ENCODE data around the gene CFAP97D2. TPM values are rescaled to one million over a fixed set of nuclear protein-coding genes. Genes with fewer than 3 reads are reported as not detected.
A peak's percentile ranks its signal among the peaks of the same experiment; 100 is the strongest.
"Not testable (repeated sequence)": the region's sequence is repeated elsewhere in the genome, so short reads cannot be mapped to it uniquely, and the experiment has no call there.

Gene CFAP97D2
- total RNA-seq: under 1 TPM in 1 of 2 experiments, not detected in 1; 0.17 TPM

DNA sequence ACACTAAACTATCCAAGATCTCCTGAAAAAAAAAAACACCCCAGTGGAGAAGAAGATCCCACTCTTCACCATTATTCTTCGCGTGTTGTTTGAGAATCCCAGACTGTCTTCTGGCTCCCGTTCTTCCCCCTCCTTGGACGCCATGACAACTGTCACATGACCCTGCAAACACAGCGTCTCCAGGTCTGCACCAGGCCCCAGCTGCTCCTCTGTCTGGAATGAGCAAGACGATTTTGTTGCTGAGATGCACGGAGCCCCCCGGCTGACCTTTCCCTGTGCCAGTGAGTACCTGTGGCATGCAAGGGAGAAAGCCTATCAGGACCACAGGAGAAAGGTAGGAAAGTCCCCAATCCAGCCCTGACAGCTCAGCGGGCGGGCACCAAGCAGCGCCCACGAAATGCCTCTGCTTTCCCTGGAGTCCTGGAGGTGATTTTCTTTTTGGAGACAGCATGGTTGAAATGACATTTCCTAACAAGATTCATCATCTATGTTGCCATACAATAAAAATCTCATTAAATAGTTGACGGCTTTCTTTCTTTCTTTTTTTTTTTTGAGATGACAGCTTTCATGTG is at the start of gene CFAP97D2:
TSS of gene CFAP97D2 (plus strand) at position 171 of the 572 bp plus-strand sequence. CDS start at position 245, 74 bp downstream.
- Mint-ChIP-seq H3K4me1 (ENCODE audit: low read depth) (peaks cover 31% of the 10 kb centered on the region), H3K27me3 (ENCODE audit: low read depth) (no peaks in the 10 kb centered on the region), H3K4me3 (no peak within 1 kb of the TSS), H3K36me3 (ENCODE audit: low read depth) (no peaks in the 10 kb centered on the region), H3K27ac (no peak within 1 kb of the TSS), H3K9me3 (peaks cover 2% of the 10 kb centered on the region)
- intact Hi-C loops (cut with micrococcal nuclease): no loop called here
- CTCF ChIA-PET: interaction anchor here (0.6 kb wide), 1 partner anchor 9 kb away, joined by 4 read pairs; no protein-coding TSS in a partner anchor
- DNase-seq: no peak

- CTCF ChIA-PET: interaction anchor here (0.7 to 2.6 kb wide), 4 partner anchors 11 to 64 kb away, joined by 3 to 10 read pairs (median 4); no protein-coding TSS in a partner anchor
- peak; percentile 81 for DNase-seq
These were observed 49.4 kb upstream of the CFAP97D2 start for GRCh38 chr13:114129649-114130062.

DNA sequence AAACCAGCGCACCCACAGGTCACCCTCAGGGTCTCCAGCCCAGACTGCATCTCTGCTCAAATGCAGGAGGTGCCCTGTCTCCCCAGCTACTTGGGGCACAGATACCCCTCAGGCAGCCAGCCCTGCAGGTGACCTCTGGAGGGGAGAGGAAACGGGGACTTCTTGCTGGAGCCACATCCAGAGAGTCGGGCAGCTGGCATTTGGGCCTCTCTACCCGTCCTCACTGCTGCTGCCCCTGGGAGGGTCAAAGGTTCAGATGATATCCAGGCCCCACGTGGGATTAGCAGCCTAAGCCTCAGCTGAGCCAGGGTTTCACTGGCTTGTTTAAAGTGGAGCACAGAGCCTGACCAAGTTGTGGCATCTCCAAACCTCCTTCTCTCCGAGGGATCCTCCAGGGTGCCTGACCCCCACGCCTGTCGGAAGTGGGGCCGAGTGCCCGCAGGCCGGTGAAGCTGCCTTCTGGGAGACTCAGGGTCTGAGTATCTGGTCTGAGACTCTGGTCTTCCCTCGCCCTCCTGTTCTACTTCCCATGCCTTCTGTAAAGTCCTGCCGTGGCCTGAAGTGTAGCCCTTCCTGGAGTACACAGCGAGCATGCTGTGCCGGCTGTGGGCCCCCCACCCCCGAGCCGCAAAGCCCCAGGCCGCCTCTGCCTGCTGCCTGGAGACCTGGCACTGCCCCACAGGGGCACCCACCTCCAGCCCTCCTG is 48.8 kb upstream of the CFAP97D2 start:
- DNase-seq: no peak
- peak overlapping the region; percentile 93 for H3K27ac Mint-ChIP-seq
- H3K9me3 Mint-ChIP-seq: peaks cover 5% of the 10 kb centered on the region
- no peaks in the 10 kb centered on the region for H3K27me3 Mint-ChIP-seq (ENCODE audit: low read depth)
- CTCF ChIA-PET: interaction anchor here (1.2 to 2.6 kb wide), 3 partner anchors 18 to 65 kb away, joined by 3 to 10 read pairs (median 4); no protein-coding TSS in a partner anchor
- H3K4me3 Mint-ChIP-seq: peak overlapping the region; percentile 97
- peaks cover 34% of the 10 kb centered on the region for H3K36me3 Mint-ChIP-seq (ENCODE audit: low read depth)
- H3K4me1 Mint-ChIP-seq (ENCODE audit: low read depth): peaks cover 47% of the 10 kb centered on the region
- intact Hi-C loops (cut with micrococcal nuclease): no loop called here

More at GRCh38 chr13:114129649-114130062, 49.4 kb upstream of the CFAP97D2 start:
- Mint-ChIP-seq H3K4me3 (peak overlapping the region; percentile 97), H3K4me1 (ENCODE audit: low read depth) (peaks cover 52% of the 10 kb centered on the region), H3K27me3 (ENCODE audit: low read depth) (no peaks in the 10 kb centered on the region), H3K36me3 (ENCODE audit: low read depth) (peaks cover 39% of the 10 kb centered on the region), H3K9me3 (peaks cover 7% of the 10 kb centered on the region), H3K27ac (peak overlapping the region; percentile 93)
- intact Hi-C loops (cut with micrococcal nuclease): loop anchor here (1.0 to 10.0 kb wide), 7 partner anchors 11 to 635 kb away; partner anchors contain the start of gene DCUN1D2

GRCh38 chr13:114130837-114131582 is 48.0 kb upstream of the CFAP97D2 start:
- peak; percentile 84 for DNase-seq
- Mint-ChIP-seq H3K9me3 (peaks cover 4% of the 10 kb centered on the region), H3K27me3 (ENCODE audit: low read depth) (no peaks in the 10 kb centered on the region), H3K36me3 (ENCODE audit: low read depth) (peaks cover 31% of the 10 kb centered on the region), H3K4me1 (ENCODE audit: low read depth) (peaks cover 44% of the 10 kb centered on the region), H3K4me3 (peak overlapping the region; percentile 97), H3K27ac (peak overlapping the region; percentile 93)
- CTCF ChIA-PET: interaction anchor here (1.2 to 2.6 kb wide), 3 partner anchors 9 to 34 kb away, joined by 3 to 10 read pairs (median 3); no protein-coding TSS in a partner anchor
- intact Hi-C loops (cut with micrococcal nuclease): no loop called here

GRCh38 chr13:114131583-114132418 is 47.3 kb upstream of the CFAP97D2 start:
- Mint-ChIP-seq H3K27ac (peak overlapping the region; percentile 93), H3K4me1 (ENCODE audit: low read depth) (peaks cover 36% of the 10 kb centered on the region), H3K36me3 (ENCODE audit: low read depth) (peaks cover 26% of the 10 kb centered on the region), H3K9me3 (no peaks in the 10 kb centered on the region), H3K27me3 (ENCODE audit: low read depth) (no peaks in the 10 kb centered on the region), H3K4me3 (peak overlapping the region; percentile 97)
- intact Hi-C loops (cut with micrococcal nuclease): no loop called here
- no peak for DNase-seq
- CTCF ChIA-PET: interaction anchor here (1.2 to 2.6 kb wide), 3 partner anchors 9 to 33 kb away, joined by 3 to 10 read pairs (median 3); no protein-coding TSS in a partner anchor

DNA sequence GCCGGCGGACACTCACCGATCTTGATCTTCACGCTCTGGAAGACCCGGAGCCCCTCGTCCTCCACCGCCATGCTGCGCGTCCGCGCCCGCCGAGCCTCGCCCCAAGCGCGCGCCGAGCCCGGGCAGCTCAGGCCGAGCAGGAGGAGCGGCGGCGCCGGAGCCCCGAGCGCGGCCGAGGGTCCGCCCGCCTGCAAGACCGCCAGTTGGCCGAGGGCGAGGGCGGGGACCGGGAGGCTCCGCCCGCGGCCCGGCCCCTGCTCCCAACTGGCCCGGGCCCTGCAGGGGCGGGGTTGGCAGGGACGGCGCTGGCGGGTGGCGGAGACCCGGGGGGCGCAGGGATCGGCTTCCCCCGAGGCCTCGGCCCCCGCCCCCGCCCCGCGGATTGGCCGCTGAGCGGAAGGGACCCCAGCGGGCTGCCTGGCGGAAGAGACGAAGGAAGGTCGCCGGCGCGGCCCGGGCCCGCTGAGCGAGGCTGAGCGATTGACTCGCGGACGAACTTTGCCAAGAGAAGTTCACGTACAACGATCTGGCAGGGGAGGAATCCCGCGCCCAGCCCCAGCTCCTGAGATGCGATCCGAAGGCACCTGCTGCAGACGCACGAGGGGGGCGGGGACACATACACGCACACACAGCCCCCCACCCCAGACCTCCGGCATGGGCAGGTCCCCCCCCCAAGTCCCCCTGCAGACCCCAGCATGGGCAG is 46.5 kb upstream of the CFAP97D2 start, which contains the start of gene RASA3:
TSS of gene RASA3 (minus strand) at position 205 of the 703 bp plus-strand sequence. CDS start at position 71, 134 bp downstream.
- peaks cover 29% of the 10 kb centered on the region for H3K4me1 Mint-ChIP-seq (ENCODE audit: low read depth)
- no peaks in the 10 kb centered on the region for H3K9me3 Mint-ChIP-seq
- peak within 1 kb of the TSS; percentile 93 for H3K27ac Mint-ChIP-seq
- CTCF ChIA-PET: interaction anchor here (0.6 to 1.5 kb wide), 2 partner anchors 8 to 11 kb away, joined by 3 read pairs; no protein-coding TSS in a partner anchor
- peak; percentile 55 for DNase-seq
- H3K4me3 Mint-ChIP-seq: peak within 1 kb of the TSS; percentile 97
- peaks cover 19% of the 10 kb centered on the region for H3K36me3 Mint-ChIP-seq (ENCODE audit: low read depth)
- intact Hi-C loops (cut with micrococcal nuclease): no loop called here
- H3K27me3 Mint-ChIP-seq (ENCODE audit: low read depth): no peaks in the 10 kb centered on the region

- H3K27ac Mint-ChIP-seq; CTCF ChIA-PET; H3K9me3 Mint-ChIP-seq; H3K27me3 Mint-ChIP-seq (ENCODE audit: low read depth); H3K4me3 Mint-ChIP-seq; DNase-seq; intact Hi-C loops (cut with micrococcal nuclease): not testable (repeated sequence)
- H3K4me1 Mint-ChIP-seq (ENCODE audit: low read depth): peaks cover 23% of the 10 kb centered on the region
- H3K36me3 Mint-ChIP-seq (ENCODE audit: low read depth): peaks cover 19% of the 10 kb centered on the region
These were observed 45.9 kb upstream of the CFAP97D2 start for GRCh38 chr13:114133126-114133525.

- Mint-ChIP-seq H3K27ac (peak overlapping the region; percentile 16), H3K36me3 (ENCODE audit: low read depth) (peaks cover 17% of the 10 kb centered on the region), H3K4me3 (peak overlapping the region; percentile 62), H3K4me1 (ENCODE audit: low read depth) (peaks cover 19% of the 10 kb centered on the region)
- CTCF ChIA-PET: interaction anchor here (2.3 kb wide), 1 partner anchor 92 kb away, joined by 5 read pairs; no protein-coding TSS in a partner anchor
- H3K27me3 Mint-ChIP-seq (ENCODE audit: low read depth); intact Hi-C loops (cut with micrococcal nuclease); DNase-seq; H3K9me3 Mint-ChIP-seq: not testable (repeated sequence)
These were observed 45.5 kb upstream of the CFAP97D2 start for GRCh38 chr13:114133552-114133951.

- intact Hi-C loops (cut with micrococcal nuclease): no loop called here
- Mint-ChIP-seq H3K27me3 (ENCODE audit: low read depth) (no peaks in the 10 kb centered on the region), H3K36me3 (ENCODE audit: low read depth) (peaks cover 16% of the 10 kb centered on the region), H3K9me3 (no peaks in the 10 kb centered on the region), H3K27ac (peak overlapping the region; percentile 16), H3K4me1 (ENCODE audit: low read depth) (peaks cover 13% of the 10 kb centered on the region), H3K4me3 (peak overlapping the region; percentile 62)
- no peak for DNase-seq
- CTCF ChIA-PET: interaction anchor here (1.2 to 2.3 kb wide), 2 partner anchors 34 to 92 kb away, joined by 3 to 5 read pairs; no protein-coding TSS in a partner anchor
These were observed 44.7 kb upstream of the CFAP97D2 start for GRCh38 chr13:114134111-114134943.

DNA sequence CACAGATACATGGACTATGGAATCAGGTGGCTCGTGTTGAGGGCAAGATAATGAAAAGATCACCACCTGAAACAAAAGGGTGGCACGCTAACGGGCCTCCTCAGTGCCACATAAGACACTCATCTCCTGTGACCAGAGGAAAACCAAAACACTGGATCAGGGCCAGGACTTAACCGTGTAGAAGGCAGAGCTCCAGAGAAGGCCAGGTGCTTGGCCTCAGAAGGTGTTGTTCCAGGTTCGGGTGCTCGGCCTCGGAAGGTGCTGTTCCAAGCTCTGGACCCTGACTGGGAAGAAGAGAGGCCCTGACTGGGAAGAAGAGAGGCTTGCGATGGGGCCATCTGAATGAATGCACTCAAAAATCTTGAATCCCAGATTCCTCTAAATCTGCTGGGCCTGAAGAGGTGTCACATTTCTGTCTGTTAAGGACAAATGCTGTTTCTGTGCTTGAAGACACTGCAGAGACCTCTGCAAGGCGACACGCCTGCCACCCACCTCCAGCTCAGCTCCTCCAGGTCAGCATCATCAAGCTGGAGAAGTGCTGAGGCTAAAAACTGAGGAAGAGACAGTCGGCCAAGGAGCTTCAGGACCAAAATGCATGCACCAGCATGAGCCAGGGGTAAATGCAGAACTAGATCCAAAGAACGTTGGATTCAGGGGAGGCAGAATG is 44.0 kb upstream of the CFAP97D2 start:
- CTCF ChIA-PET: interaction anchor here (1.2 to 2.3 kb wide), 2 partner anchors 33 to 91 kb away, joined by 3 to 5 read pairs; no protein-coding TSS in a partner anchor
- DNase-seq: no peak
- peaks cover 13% of the 10 kb centered on the region for H3K36me3 Mint-ChIP-seq (ENCODE audit: low read depth)
- peaks cover 8% of the 10 kb centered on the region for H3K4me1 Mint-ChIP-seq (ENCODE audit: low read depth)
- no peak overlapping the region for H3K4me3 Mint-ChIP-seq
- H3K27ac Mint-ChIP-seq: no peak overlapping the region
- intact Hi-C loops (cut with micrococcal nuclease): no loop called here
- H3K27me3 Mint-ChIP-seq (ENCODE audit: low read depth): no peaks in the 10 kb centered on the region
- no peaks in the 10 kb centered on the region for H3K9me3 Mint-ChIP-seq

Measured in activated naive CD4-positive, alpha-beta T cell treated with anti-CD3 and anti-CD28 coated beads for 36 hours (primary cell).